DMS 273 treated with DMSO at 0.1 percent for 48 hours (cell line): ENCODE measurements around the gene NBPF1.
A peak's percentile ranks its signal among the peaks of the same experiment; 100 is the strongest.
"Not testable (repeated sequence)": the region's sequence is repeated elsewhere in the genome, so short reads cannot be mapped to it uniquely, and the experiment has no call there.

Source experiments
- DNase-seq: peaks from one replicate; lab custom pipeline; 2025; lab: John Stamatoyannopoulos, UW

NBPF1 gene

DNA sequence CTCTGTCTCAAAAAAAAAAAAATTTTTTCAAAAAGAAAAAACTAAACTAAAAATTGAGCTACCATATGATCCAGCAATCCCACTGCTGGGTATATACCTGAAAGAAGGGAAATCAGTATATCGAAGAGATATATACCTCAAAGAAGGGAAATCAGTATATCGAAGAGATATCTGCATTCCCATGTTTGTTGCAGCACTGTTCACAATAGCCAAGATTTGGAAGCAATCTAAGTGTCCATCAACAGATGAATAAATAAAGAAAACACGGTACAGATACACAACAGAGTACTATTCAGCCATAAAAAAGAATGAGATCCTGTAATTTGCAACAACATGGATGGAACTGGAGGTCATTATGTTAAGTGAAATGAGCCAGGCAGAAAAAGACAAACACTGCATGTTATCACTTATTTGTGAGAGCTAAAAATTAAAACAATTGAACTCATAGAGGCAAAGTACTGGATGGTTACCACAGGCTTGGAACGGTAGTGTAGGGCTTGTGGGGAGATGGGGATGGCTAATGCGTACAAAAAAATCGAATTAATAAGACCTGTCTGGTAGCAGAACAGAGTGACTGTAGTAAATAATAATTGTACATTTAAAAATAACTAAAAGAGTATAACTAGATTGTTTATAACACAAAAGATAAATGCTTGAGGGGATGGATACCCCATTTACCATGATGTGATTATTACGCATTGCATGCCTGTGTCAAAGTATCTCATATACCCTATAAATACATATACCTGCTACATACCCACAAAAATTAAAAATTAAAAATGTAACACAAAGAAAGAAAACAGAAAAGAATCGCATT, 28.0 kb upstream of the NBPF1 start:
- DNase-seq, result not testable (repeated sequence)

DNA sequence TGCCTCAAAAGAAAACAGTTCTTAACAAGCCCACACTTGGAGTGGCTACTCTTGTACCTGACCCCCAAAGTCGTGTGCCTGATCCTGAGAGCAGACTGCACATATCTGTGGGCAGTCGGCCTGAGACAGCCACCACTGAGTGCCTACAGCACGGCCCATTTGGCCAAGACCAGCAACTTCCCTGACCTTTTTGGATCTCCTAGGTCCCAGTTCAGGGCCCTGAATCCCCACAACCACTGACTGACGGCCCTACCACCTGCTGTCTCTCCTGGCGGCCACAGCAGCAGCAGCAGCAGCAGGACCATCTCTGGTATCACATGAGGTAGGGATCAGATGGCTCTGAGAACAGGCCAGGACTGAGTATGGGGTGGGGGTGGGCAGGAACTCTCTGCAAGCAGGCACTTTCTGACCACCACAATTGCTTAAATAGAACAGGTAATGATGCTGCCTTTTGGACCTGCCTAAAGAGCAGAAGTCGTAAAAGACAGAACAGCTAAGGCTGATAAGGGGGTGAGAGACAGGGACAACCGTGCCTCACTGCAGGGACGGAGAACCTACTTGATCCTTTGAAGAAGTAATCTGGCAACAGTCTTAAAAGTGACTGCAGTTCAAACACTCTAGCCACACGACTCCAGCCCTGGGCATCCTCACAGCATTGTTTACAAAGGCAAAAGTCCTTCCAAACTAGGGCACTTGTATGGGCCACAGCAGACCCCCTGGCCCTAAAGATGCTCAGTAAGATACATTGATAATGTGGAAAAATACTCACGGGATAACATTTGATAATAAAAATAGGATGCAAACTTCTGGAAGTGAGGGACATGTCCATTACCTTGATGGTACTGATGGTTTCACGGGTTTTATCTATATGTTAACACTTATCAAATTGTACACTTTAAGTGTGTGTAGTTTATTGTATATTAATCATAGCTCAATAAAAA, 26.0 kb upstream of the NBPF1 start:
- not testable (repeated sequence) for DNase-seq

DNA sequence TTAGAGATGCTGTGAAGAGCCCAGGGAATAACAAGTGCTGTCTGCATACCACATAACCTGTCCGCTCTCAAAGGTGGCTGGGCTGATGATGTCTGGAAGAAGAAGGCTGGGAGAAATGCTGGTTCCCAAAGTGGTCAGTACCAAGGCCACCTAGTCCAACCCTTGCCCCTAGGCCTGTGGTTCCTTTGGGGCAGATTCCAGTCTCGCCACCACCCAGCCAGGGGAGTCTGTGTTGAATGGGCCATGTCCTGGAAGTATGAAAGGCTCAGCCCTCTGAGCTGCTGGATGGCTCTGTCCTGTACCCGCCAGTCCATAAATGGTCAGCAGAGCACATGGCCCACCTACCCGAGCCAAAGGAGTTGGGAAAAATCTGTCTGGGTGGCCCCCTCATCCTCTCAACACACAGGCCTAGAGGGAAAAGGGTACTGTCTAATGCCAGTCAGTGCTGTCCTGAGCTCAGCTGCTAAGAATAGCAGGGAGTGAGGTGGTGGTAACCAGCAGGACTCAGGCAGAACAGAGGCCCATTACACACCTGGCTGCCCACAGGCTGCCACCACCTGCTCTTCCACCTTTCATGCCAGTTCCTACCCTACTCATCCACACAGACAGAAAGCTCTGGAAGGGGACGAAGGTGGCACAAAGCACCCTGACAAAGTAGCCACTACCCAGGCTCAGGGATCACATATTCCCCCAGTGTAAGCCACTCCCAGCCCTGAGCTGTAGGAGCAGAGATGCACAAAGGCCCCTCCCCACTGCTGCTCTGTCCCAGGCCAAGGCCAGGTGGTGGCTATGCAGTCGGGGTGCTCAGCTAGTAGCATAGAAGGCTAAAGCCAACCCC, 24.8 kb upstream of the NBPF1 start:
- not testable (repeated sequence) for DNase-seq

DNA sequence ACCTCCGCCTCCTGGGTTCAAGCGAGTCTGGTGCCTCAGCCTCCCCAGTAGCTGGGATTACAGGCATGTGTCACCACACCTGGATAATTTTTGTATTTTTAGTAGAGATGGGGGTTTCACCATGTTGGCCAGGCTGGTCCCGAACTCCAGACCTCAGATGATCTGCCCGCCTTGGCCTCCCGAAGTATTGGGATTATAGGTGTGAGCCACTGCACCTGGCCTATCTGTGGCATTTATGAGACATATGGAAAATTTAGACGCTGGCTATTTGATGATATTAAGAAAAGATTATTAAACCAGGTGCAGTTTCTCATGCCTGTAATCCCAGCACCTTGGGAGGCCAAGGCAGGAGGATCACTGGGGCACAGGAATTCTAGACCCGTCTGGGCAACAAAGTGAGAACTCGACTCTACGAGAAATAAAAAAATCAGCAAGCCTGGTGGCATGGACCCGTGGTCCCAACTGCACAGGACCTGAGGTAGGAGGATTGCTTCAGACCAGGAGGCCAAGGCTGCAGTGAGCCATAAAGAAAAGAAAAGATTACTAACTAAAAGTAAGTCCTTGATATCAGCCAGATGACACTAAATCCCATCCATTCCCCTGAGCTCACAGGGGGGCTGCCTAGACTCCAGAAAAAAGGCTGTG, 23.3 kb upstream of the NBPF1 start:
- not testable (repeated sequence) for DNase-seq

DNA sequence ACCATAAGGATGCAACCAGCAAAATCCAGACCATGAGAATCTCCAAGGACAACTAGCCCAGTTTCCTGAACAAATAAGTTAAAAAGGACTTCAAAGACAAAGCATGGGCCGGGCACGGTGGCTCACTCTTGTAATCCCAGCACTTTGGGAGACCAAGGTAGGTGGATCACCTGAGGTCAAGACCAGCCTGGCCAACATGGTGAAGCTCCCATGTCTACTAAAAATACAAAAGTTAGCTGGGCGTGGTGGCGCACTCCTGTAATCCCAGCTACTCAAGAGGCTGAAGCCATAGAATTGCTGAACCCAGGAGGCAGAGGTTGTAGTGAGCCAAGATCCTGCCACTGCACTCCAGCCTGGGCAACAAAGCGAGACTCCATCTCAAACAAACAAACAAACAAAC, 22.6 kb upstream of the NBPF1 start:
- DNase-seq, result not testable (repeated sequence)

DNA sequence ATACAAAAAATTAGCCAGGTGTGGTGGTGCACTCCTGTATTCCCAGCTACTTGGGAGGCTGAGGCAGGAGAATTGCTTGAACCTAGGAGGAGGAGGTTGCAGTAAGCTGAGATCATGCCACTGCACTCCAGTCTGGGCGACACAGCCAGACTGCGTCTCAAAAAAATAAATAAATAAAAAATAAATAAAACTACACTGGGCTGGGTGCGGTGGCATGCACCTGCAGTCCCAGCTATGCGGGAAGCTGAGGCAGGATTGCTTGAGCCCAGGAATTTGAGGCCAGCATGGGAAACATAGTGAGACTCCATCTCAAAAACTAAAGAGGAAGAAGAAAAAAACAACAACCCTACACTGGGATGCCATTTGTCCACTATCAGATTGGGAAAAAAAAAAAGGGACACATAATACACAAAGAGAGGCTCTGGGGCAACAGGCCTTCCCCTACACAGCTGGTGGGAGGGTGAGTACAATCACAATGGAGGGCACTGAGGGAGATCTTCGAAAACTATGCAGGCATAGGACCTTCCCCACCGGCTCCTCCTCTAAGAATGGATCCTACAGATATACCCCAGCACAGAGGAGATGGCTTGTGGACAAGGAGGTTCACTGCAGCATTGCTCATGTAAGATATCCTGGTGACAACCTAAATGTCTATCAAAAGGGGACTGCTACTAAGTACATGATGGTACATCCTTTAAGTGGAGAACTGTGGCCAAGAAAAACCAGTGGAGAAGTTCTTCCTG, 20.3 kb upstream of the NBPF1 start:
- not testable (repeated sequence) for DNase-seq

DNA sequence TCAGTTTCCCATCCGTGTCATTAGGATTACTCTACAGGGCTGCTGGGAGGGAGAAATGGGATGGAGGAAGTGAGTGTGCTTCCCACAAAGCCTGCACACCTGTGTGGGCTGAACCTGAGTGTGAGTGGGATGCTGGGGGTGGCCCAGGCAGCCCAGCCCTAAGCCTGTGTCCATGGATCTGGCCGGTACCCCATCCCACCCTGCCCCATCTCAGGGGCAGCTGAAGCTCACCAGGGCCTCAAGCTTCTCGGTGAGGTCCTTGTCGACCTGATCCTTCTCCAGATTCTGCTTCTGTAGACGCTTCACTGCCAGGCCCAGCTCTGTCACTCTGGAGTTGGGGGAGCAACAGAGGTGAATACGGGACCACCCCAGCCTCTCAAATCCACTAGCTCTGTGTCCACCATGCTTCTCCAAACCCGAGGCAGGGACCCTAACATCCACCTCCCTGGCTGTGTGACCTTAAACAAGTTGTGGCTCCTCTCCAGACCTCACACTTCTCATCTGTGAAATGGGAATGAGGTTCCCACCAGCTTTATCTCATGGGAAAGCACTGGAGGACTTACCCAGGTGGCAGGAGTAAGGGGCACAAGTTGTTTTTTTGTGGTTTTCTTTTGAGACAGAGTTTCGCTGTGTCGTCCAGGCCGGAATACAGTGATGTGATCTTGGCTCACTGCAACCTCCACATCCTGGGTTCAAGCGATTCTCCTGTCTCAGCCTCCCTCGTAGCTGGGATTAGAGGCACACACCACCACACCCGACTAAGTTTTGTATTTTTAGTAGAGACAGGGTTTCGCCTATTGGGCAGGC, 18.9 kb upstream of the NBPF1 start:
- DNase-seq, result not testable (repeated sequence)

DNA sequence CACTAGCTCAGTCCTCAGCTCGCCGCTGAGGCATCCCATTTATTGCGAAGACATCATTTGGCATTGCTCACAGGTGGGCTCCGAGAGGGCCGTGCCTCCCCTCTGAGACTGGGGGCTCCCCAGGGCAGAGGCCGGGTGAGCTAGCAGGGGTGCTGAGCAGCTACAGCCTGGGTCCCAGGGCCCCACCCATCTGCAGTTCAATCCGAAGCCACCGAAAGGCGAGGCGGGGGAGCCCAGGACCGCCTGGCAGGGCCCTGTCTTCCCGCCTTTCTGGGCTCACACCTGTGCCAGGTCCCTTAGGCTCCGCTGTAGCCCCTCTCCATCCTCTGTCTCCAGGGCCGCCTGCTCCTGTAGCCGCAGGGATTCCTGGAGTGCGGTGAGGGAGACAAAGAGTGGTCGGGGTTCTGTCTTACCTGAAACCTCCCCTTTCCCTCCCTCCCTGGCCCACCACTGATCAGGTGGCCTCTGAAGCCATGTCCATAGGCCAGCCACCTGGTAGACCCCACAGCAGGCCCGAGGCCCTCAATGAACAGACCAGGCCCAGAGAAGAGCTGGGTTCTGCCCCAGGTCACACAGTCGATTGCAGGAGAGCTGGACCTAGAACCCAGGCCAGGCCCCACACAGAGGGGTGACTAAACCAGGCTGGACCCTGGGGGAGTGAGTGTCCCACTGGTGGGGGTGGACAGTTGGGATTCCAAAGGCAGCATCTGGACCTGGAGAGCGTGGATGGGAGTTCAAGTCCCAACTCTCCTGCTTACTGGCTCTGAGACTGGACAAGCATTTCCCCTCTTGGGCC, 18.1 kb upstream of the NBPF1 start:
- no peak for DNase-seq

DNA sequence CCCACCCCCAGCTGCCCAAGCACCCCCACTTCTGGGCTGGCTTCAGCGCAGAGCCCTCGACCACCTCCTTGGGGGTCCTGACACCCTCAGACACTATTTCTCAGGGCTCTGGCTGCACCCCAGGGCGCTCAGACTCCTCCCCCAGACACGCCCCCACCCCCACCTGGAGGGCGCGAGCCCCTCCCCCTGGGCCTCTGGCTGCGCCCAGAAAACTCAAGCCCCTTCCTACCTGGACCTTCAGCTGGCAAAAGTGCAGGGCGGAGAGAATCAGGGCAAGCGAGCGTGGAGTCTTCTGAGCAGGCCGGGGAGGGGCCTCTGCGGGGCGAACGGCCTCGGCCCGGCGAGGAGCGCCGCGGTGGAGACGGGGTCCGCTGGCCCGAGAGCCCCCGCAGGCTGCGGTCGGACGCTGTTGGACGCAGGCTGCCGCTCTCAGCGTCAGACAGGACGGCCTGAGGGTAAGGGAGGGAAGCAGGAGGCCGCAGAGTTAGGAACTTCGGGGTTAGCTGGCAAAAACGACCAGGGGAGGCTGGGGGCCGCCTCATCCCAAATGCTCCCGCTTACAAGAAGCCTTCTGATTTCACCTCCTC, 17.4 kb upstream of the NBPF1 start:
- DNase-seq, result no peak

DNA sequence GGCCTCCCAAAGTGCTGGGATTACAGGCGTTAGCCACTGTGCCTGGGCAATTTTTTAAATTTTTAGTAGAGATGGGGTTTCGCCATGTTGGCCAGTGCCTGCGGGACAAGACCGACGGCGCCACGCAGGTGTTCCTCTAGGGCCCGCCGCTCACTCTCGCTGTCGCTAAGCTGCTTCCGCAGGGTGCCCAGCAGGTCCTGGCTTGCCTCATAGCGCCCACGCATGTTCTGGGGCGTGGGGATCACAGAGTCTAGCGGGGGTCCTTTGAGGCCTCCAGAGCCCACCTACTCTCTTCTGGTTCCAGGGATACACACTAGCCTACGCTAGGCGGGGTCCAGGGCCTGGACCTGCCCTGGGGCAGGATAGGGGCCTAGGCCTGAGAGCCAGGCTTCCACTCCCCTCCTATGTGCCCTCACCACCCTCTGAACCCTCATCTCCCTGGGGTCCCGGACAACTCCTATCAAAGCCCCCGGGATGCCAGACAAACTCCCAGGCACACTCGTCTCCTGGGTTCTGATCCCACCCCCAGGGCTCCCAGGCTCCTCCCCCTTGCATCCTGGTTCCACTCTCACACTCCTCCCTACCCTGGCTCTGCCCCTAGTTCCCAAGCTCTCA, 16.7 kb upstream of the NBPF1 start:
- DNase-seq, result not testable (repeated sequence)

DNA sequence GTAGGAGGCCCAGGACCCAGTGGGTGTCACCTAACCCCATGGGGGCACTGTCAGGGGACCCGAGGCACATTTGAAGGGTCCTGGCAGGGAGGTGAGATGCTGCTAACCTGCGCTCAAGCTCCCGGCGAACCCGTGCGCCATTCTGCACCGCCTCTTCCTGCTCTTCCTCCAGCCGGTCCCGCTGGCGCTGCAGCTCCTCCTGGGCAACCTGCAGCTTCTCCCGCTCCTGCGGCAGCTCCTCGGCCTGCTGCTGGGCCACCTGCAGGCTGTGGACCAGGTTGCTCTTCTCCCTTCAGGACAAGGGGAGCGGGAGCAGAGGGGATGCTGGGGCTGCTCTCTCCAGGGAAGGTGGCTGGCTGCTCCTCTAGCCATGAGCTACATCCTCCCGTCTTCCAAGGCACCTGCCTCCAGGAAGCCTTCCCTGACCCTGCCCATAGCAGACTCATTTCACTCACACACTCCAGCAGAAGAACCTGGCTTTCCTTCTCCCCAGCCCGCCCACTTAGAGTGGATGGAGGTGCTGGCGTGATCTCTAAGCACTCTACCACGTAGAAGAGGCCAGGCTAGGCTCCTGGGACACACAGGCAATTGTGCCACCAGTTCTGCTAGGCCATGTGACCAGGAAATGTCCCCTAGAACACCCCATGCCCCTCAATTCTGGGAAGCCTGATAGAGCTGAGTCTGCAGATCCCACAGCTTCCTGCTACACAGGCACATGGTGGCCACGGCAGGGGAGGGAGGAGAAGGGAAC, 15.2 kb upstream of the NBPF1 start:
- DNase-seq, result no peak

DNA sequence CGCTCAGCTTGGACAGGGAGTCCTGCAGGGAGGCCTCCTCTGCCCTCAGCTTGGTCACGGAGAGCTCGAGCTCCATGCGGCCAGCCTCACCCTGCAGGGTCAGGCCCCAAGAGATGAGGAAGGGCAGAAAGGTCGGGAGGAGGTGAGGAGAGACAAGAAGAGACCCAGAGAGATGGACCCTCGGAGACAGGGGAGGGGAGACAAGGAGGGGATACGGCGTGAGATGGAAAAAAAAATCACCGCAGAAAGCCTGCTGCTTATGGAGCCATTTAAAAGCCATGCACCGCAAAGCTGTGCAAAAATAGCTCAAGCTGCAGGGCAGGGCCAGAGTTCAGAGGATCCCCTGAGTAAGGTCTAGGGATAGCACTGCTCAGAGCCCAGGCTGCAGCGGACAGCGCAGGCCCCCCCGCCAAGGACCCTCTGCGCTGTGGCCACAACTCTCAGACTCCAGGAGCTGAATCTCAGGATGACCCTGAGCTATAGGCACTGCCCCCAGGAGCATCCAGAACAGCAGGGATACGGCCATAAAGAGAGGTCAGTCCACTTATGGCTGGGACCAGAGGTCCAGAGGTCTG, 13.1 kb upstream of the NBPF1 start:
- DNase-seq, result not testable (repeated sequence)

DNA sequence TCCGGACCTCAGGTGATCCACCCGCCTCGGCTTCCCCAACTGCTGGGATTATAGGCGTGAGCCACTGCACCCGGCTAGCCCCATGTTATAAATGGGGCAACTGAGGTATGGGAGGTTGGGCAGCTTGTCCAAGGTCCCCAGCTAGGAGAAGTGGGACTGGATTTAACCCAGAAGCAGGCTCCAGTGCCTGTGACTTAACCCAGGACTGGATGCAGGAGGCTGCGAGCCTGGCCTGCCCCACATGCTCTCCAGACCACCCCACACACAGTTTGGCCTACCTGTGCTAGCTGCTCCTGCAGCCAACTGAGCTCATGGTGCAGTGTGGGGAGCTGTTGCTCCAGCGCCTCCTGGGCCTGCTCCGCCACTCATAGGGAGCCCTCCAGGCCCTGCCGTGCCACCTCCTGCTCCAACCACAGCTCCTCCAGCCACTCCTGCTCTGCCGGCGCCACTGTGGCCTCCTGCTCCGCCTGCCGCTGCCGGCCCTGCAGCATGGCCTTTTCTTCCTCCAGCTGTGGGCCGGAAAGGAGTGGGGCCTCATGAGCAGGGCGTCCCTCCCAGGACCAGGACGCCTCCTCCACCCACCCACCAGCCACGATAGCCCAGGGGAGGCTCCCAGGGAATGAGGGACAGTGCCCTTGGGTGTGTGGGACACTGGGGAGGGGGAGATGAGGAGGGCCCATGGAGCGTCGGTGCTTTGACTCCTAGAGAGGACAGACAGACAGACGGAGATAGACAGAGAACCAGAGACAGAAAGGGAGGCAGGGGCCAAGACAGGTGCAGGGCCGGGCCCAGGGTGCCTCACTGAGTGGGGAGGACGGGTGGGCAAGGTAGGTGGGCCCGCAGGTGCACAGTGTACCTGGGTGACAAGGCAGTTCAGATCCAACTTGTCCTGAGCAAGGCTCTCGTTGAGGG, 12.4 kb upstream of the NBPF1 start:
- no peak for DNase-seq

DNA sequence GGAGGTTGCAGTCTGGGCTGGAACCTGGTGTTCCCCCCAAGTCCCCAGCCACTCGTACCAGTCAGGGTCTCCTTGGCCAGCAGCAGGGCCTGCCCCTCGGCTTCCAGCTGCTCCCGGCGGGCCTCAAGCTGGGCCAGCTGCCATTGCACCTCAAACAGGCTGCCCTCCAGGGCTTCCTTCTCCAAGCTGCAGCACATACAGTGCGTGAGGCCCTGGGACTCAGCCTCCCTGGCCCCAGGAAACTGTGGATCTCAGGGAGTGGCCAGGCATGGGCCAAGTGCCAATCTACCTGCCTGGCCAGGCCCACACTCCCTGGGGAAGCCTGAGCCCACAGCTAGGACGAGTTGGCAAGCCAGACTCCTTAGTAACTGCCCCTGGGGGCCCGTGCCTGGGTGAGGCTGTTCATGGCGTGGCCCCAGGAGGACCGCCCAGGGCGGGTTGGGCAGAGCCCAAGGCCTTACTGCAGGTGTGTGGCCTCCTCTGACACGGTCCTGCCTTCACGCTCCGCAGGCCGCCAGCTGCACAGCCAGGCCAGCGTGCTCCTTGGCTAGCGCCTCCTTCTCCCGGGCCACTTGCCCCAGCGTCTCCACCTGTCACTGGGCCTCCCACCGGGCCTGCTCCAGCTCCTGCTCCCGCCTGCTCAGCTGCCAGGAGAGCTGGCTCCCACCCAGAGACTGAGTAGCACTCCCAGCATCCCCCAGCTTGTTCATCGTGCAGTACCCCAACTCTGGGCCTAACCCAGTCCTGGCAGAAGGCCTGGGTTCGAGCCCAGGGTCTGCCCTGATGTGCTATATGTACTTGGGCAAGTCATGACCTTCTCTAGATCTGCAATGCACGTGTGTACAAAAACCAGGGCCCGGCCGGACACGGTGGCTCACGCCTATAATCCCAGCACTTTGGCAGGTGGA, 10.7 kb upstream of the NBPF1 start:
- DNase-seq, result peak; percentile 85

DNA sequence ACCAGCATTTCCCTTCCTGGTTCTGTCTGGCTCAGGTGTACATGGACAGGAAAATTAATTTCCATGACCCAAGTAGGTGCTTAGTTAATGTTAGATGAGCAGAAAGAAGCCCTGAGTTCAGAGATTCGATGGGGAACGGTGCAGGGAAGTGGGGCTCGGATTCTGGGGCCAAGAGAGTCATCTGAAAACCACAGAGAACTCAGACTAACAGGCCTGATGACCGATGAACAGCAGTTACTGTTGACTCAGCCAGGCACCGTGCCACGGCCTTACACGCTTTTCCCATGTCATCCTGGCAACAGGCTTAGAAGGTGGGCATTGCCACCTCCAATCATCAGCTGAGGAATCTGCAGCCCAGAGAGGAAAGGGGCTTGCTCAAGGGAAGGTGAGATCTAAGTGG, 10.0 kb upstream of the NBPF1 start:
- peak; percentile 27 for DNase-seq
